Stromal cell of bone marrow (primary cell): ENCODE data around the gene STN1.
"Not testable (repeated sequence)": the region's sequence is repeated elsewhere in the genome, so short reads cannot be mapped to it uniquely, and the experiment has no call there.

ENCODE experiments used
- DNase-seq: peaks from one replicate; pipeline ENCODE4 v3.0.0-alpha.2; 2012; ENCODE audit warnings: low read depth

The STN1 gene

GRCh38 chr10:103861505-103861904, 56.5 kb downstream of the STN1 start:
- DNase-seq: no peak

GRCh38 chr10:103859161-103860086, 58.6 kb downstream of the STN1 start:
- no peak for DNase-seq

GRCh38 chr10:103858360-103858759, 59.6 kb downstream of the STN1 start:
- DNase-seq: no peak

GRCh38 chr10:103856797-103857170, 61.2 kb downstream of the STN1 start:
- DNase-seq: no peak

GRCh38 chr10:103855852-103856796, 61.9 kb downstream of the STN1 start:
- DNase-seq: no peak

GRCh38 chr10:103855424-103855823, 62.6 kb downstream of the STN1 start, which contains the start of gene SH3PXD2A:
SH3PXD2A (minus strand) TSS chr10:103855576; CDS start chr10:103855266, 310 bp downstream.
- DNase-seq: no peak

- DNase-seq: no peak
Measured at GRCh38 chr10:103854686-103855391, 63.1 kb downstream of the STN1 start.

- DNase-seq: no peak
Measured at GRCh38 chr10:103854265-103854685, 63.7 kb downstream of the STN1 start.

GRCh38 chr10:103853428-103854264, 64.3 kb downstream of the STN1 start:
- DNase-seq: no peak

GRCh38 chr10:103852856-103853255, 65.1 kb downstream of the STN1 start:
- DNase-seq: no peak

- DNase-seq: peak; percentile 83
Measured at GRCh38 chr10:103852189-103852711, 65.7 kb downstream of the STN1 start.

- no peak for DNase-seq
Measured at GRCh38 chr10:103851261-103851660, 66.7 kb downstream of the STN1 start.

- no peak for DNase-seq
Measured at GRCh38 chr10:103850572-103850895, 67.5 kb downstream of the STN1 start.

GRCh38 chr10:103849880-103850571, 68.0 kb downstream of the STN1 start:
- DNase-seq: peak; percentile 96

GRCh38 chr10:103849212-103849877, 68.6 kb downstream of the STN1 start:
- DNase-seq: no peak

GRCh38 chr10:103847909-103848468, 70.0 kb downstream of the STN1 start:
- no peak for DNase-seq

GRCh38 chr10:103847346-103847745, 70.6 kb downstream of the STN1 start:
- DNase-seq: no peak

- no peak for DNase-seq
Measured at GRCh38 chr10:103845972-103846371, 72.0 kb downstream of the STN1 start.

GRCh38 chr10:103845346-103845745, 72.6 kb downstream of the STN1 start:
- not testable (repeated sequence) for DNase-seq
